CD4-positive, alpha-beta T cell treated with Interleukin-17A for 4 hours (primary cell): Measurements from ENCODE around the gene TASOR2.

Source experiments
- DNase-seq: peaks from one replicate; pipeline ENCODE4 v3.0.0-alpha.2; 2020; ENCODE audit warnings: mixed read lengths

The TASOR2 gene

GRCh38 chr10:5656737-5657579, 27.7 kb upstream of the TASOR2 start:
- no peak for DNase-seq

- no peak for DNase-seq
Observed at GRCh38 chr10:5658871-5659618, 25.6 kb upstream of the TASOR2 start.

GRCh38 chr10:5659702-5660528, 24.7 kb upstream of the TASOR2 start:
- peak; percentile 34 for DNase-seq

- DNase-seq, result no peak
Observed at GRCh38 chr10:5661043-5661442, 23.6 kb upstream of the TASOR2 start.

- DNase-seq, result no peak
Observed at GRCh38 chr10:5662708-5663579, 21.7 kb upstream of the TASOR2 start.

- no peak for DNase-seq
Observed at GRCh38 chr10:5663692-5664427, 20.8 kb upstream of the TASOR2 start.

- no peak for DNase-seq
Observed at GRCh38 chr10:5665373-5666007, 19.1 kb upstream of the TASOR2 start.

GRCh38 chr10:5666008-5666840, 18.4 kb upstream of the TASOR2 start, which contains the start of gene ASB13:
ASB13 (minus strand) TSS chr10:5666595; CDS start chr10:5666551, 44 bp downstream.
- peak; percentile 63 for DNase-seq

- no peak for DNase-seq
Observed at GRCh38 chr10:5666841-5667630, 17.6 kb upstream of the TASOR2 start.

- DNase-seq, result no peak
Observed at GRCh38 chr10:5668429-5668828, 16.2 kb upstream of the TASOR2 start.

GRCh38 chr10:5669604-5670003, 15.0 kb upstream of the TASOR2 start:
- no peak for DNase-seq

GRCh38 chr10:5670662-5671375, 13.8 kb upstream of the TASOR2 start:
- DNase-seq, result no peak

GRCh38 chr10:5678397-5679036, 6.1 kb upstream of the TASOR2 start:
- DNase-seq, result no peak

GRCh38 chr10:5679037-5679435, 5.6 kb upstream of the TASOR2 start:
- no peak for DNase-seq

- DNase-seq, result no peak
Observed at GRCh38 chr10:5679606-5680005, 5.0 kb upstream of the TASOR2 start.

- no peak for DNase-seq
Observed at GRCh38 chr10:5681930-5682329, 2.7 kb upstream of the TASOR2 start.

GRCh38 chr10:5683065-5683464, 1.6 kb upstream of the TASOR2 start:
- no peak for DNase-seq
